GM18507 (cell line): ENCODE results near the gene WBP1.
"Not testable (repeated sequence)": the region's sequence is repeated elsewhere in the genome, so short reads cannot be mapped to it uniquely, and the experiment has no call there.

Experiments
- DNase-seq: peaks from one replicate; pipeline ENCODE4 v3.0.0; 2011; ENCODE audit warnings: low read depth; ENCODE audit not compliant: insufficient read length; ENCODE audit errors: extremely low spot score
- FAIRE-seq: peaks from 2 replicates; lab custom pipeline; 2011; peaks lifted over from hg19 to GRCh38; lab: Jason Lieb, UNC

WBP1 gene

GRCh38 chr2:74447230-74447999, 10.8 kb upstream of the WBP1 start:
- DNase-seq (no peak), FAIRE-seq (no peak)

GRCh38 chr2:74448771-74449170, 9.5 kb upstream of the WBP1 start:
- FAIRE-seq = no peak

GRCh38 chr2:74450570-74451190, 7.6 kb upstream of the WBP1 start:
- no peak for DNase-seq
- no peak for FAIRE-seq

More at GRCh38 chr2:74448771-74449170, 9.5 kb upstream of the WBP1 start:
- DNase-seq = no peak

- DNase-seq = no peak
- peak; percentile 99 for FAIRE-seq
These were observed 3.4 kb upstream of the WBP1 start, which contains the start of gene INO80B for GRCh38 chr2:74454654-74455511. Gene INO80B, plus strand, starts transcription at chr2:74455087. Its CDS starts 30 bp downstream, at chr2:74455117.

GRCh38 chr2:74457129-74457548, 1.1 kb upstream of the WBP1 start:
- FAIRE-seq (no peak), DNase-seq (no peak)

- DNase-seq = no peak
These were observed 598 bp upstream of the WBP1 start for GRCh38 chr2:74457549-74458131.

GRCh38 chr2:74458938-74459363, 713 bp downstream of the WBP1 start:
- FAIRE-seq (no peak), DNase-seq (no peak)

More at GRCh38 chr2:74457549-74458131, 598 bp upstream of the WBP1 start:
- FAIRE-seq = no peak

- not testable (repeated sequence) for FAIRE-seq, DNase-seq
These were observed 1.4 kb downstream of the WBP1 start for GRCh38 chr2:74459503-74460118.

- not testable (repeated sequence) for FAIRE-seq, DNase-seq
These were observed 1.9 kb downstream of the WBP1 start for GRCh38 chr2:74460187-74460586.

- FAIRE-seq (no peak), DNase-seq (no peak)
These were observed 3.2 kb downstream of the WBP1 start for GRCh38 chr2:74461187-74462053.

- DNase-seq (no peak), FAIRE-seq (no peak)
These were observed 4.0 kb downstream of the WBP1 start for GRCh38 chr2:74462054-74462785.

GRCh38 chr2:74462786-74463105, 4.5 kb downstream of the WBP1 start:
- FAIRE-seq (no peak), DNase-seq (no peak)

GRCh38 chr2:74464406-74464805, 6.2 kb downstream of the WBP1 start:
- no peak for FAIRE-seq

GRCh38 chr2:74470742-74471141, 12.5 kb downstream of the WBP1 start:
- not testable (repeated sequence) for FAIRE-seq, DNase-seq

More at GRCh38 chr2:74464406-74464805, 6.2 kb downstream of the WBP1 start:
- no peak for DNase-seq

GRCh38 chr2:74471332-74472065, 13.3 kb downstream of the WBP1 start:
- FAIRE-seq = no peak
- no peak for DNase-seq

- FAIRE-seq = peak; percentile 84
- peak; percentile 82 for DNase-seq
These were observed 14.1 kb downstream of the WBP1 start, which contains the start of gene MRPL53 for GRCh38 chr2:74472086-74472944. Gene MRPL53, minus strand, starts transcription at chr2:74472680. Its CDS starts 20 bp downstream, at chr2:74472660.
